GM12878 (cell line): ENCODE data around the gene ANXA2R.
A peak's percentile ranks its signal among the peaks of the same experiment; 100 is the strongest.

Experiments
- CBFB ChIP-seq: IDR thresholded peaks from 2 replicates; pipeline ENCODE4 v1.6.1; 2016; ENCODE audit warnings: antibody characterized with exemption, low read depth
- CHD4 ChIP-seq: fragments of 200-600 bp; sonication (generic); IDR thresholded peaks from 2 replicates; pipeline ENCODE4 v1.6.1; 2016; ENCODE audit warnings: mild to moderate bottlenecking
- CTCF ChIP-seq, 3 experiments: IDR thresholded peaks in 2 of 3; conservative IDR thresholded peaks in 1 of 3; 2 replicates each; pipeline ENCODE4 v1.5.1; 2011; ENCODE audit warnings: low read depth in 3 of 3, low read length in 3 of 3, mild to moderate bottlenecking in 3 of 3, control low read depth in 2 of 3, moderate library complexity in 2 of 3, inconsistent platforms in 1 of 3, mixed read lengths in 1 of 3; ENCODE audit not compliant: control insufficient read depth in 2 of 3, insufficient read depth in 1 of 3; ENCODE audit errors: extremely low read depth in 1 of 3
- EGR1 ChIP-seq, 2 experiments: IDR thresholded peaks; 1 replicate in 1 of 2; 2 replicates in 1 of 2; pipeline ENCODE4 v1.6.1; 2011 to 2012; ENCODE audit warnings: low read depth in 2 of 2, low read length in 2 of 2, borderline replicate concordance in 1 of 2, mild to moderate bottlenecking in 1 of 2, moderate library complexity in 1 of 2
- IRF5 ChIP-seq: fragments of 450-650 bp; IDR thresholded peaks from 2 replicates; pipeline ENCODE4 v1.6.1; 2017; ENCODE audit warnings: borderline replicate concordance
- MYC ChIP-seq: IDR thresholded peaks from 2 replicates; pipeline ENCODE4 v1.6.1; 2011; ENCODE audit warnings: mild to moderate bottlenecking, low read length, moderate library complexity, inconsistent platforms; ENCODE audit not compliant: insufficient read depth, insufficient replicate concordance, insufficient read length, severe bottlenecking
- NFYB ChIP-seq: IDR thresholded peaks from 2 replicates; pipeline ENCODE4 v1.6.1; 2011; ENCODE audit warnings: low read depth, mild to moderate bottlenecking, low read length, improper control_type of control experiment, moderate library complexity; ENCODE audit not compliant: insufficient read depth
- PKNOX1 ChIP-seq: fragments of 450-650 bp; IDR thresholded peaks from 2 replicates; pipeline ENCODE4 v1.6.1; 2016; ENCODE audit warnings: mild to moderate bottlenecking
- POLR2AphosphoS5 ChIP-seq: IDR thresholded peaks from 2 replicates; pipeline ENCODE4 v1.6.1; 2011; ENCODE audit warnings: mild to moderate bottlenecking, low read length, inconsistent platforms
- RFX5 ChIP-seq: IDR thresholded peaks from 2 replicates; pipeline ENCODE4 v1.6.1; 2011; ENCODE audit warnings: low read depth, low read length, improper control_type of control experiment
- TBL1XR1 ChIP-seq: IDR thresholded peaks from 2 replicates; pipeline ENCODE4 v1.6.1; 2012; ENCODE audit warnings: low read depth, low read length, improper control_type of control experiment
- TCF12 ChIP-seq: IDR thresholded peaks from 2 replicates; pipeline ENCODE4 v1.6.1; 2011; ENCODE audit warnings: low read depth, mild to moderate bottlenecking, low read length

- no peak for TF ChIP-seq CTCF (IDR thresholded peaks at IDR 0.05 in 2 of 3, conservative IDR thresholded peaks at IDR 0.05 in 1 of 3; ENCODE audit: control insufficient read depth in 2 of 3, extremely low read depth in 1 of 3, insufficient read depth in 1 of 3, low read depth in 3 of 3, low read length in 3 of 3)
- no peak for TF ChIP-seq NFYB
- no peak for TF ChIP-seq TBL1XR1
- TF ChIP-seq RFX5, result no peak
- TF ChIP-seq POLR2AphosphoS5, result no peak
- TF ChIP-seq CHD4, result no peak
- TF ChIP-seq CBFB, result no peak
- TF ChIP-seq EGR1 (IDR thresholded peaks at IDR 0.05; ENCODE audit: borderline replicate concordance in 1 of 2, low read depth in 2 of 2, low read length in 2 of 2), result no peak
- no peak for TF ChIP-seq MYC
- TF ChIP-seq PKNOX1, result peak; percentile 40; the same call in 1 of the 2 replicates
- no peak for TF ChIP-seq IRF5
- no peak for TF ChIP-seq TCF12
Measured at GRCh38 chr5:43061352-43062075, 21.4 kb upstream of the ANXA2R start.
